GM19035 (cell line): ENCODE data around the gene APCDD1.
"Not testable (repeated sequence)": the region's sequence is repeated elsewhere in the genome, so short reads cannot be mapped to it uniquely, and the experiment has no call there.

Experiments
- ATAC-seq: cut with Tn5 transposase; IDR thresholded peaks from one replicate; pipeline ENCODE4 v1.9.1; 2021; ENCODE audit not compliant: unreplicated experiment

Gene APCDD1

GRCh38 chr18:10524507-10525370 is 70.3 kb downstream of the APCDD1 start:
- ATAC-seq, result no peak

- ATAC-seq, result no peak
These were observed 70.9 kb downstream of the APCDD1 start for GRCh38 chr18:10525371-10525691.

- peak; percentile 75 for ATAC-seq
These were observed 71.5 kb downstream of the APCDD1 start, which contains the start of gene NAPG for GRCh38 chr18:10525697-10526560. NAPG (plus strand) TSS chr18:10526027; CDS start chr18:10526103, 76 bp downstream.

DNA sequence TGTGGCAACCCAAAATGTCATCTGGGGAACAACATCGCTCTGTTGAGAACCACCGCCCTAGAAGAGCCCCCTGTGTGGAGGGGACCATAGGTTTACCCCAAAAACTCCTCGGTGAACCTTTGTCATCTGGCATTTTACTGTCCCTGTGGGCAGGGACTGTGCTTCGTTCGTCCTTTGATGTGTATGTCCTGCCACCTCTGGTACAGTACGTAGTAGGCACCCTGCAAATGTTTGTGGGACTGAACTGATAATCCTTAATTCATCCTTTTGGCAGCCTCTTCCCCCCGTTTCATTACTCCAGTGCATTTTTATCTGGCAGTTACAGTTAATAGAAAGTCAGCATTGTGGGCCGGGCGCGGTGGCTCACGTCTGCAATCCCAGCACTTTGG is 72.1 kb downstream of the APCDD1 start:
- peak; percentile 2 for ATAC-seq

GRCh38 chr18:10528439-10528838 is 74.0 kb downstream of the APCDD1 start:
- no peak for ATAC-seq

GRCh38 chr18:10530002-10530401 is 75.6 kb downstream of the APCDD1 start:
- no peak for ATAC-seq

- ATAC-seq, result no peak
These were observed 76.4 kb downstream of the APCDD1 start for GRCh38 chr18:10530852-10531251.

GRCh38 chr18:10533111-10533510 is 78.7 kb downstream of the APCDD1 start:
- ATAC-seq, result no peak

DNA sequence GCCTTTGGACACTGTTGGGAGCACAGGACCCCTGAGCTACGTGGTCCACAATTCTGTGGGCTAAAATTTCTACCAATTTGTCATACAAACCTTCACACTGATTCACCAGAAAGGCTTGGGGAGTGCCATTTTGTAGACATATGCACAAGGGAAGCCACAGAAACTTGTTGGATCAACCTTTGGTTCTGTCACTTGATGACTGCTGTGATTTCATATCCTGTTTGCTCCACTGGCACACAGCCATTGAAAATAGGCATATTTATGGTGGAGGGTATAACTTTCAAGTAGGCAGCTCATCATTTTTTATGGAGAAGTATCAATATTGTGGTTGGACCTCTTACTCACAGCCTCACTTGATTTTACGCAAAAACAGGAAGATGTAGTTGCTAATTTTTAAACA is 81.8 kb downstream of the APCDD1 start:
- no peak for ATAC-seq

DNA sequence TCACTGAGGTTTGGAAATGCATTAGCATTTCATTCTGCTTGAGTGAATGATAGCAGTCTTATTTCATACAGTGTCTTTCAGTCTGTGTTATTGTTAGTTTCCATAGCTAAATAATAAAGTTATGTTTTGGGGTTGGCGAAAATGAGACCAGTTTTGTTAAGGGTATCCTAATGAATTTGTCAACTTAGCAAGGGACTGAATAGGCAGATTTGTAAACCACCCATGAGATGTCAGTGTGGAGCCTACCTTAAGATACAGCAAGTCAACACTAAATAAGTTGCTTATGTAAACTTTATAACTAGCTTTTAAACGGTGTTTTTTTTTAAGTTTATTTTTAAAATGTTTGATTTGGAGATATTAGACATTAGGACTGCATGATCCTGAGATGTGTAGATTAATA is 83.3 kb downstream of the APCDD1 start:
- no peak for ATAC-seq

- not testable (repeated sequence) for ATAC-seq
These were observed 84.7 kb downstream of the APCDD1 start for GRCh38 chr18:10539124-10539523.
